ENCODE data around the gene MAD2L1BP.

MAD2L1BP gene

DNA sequence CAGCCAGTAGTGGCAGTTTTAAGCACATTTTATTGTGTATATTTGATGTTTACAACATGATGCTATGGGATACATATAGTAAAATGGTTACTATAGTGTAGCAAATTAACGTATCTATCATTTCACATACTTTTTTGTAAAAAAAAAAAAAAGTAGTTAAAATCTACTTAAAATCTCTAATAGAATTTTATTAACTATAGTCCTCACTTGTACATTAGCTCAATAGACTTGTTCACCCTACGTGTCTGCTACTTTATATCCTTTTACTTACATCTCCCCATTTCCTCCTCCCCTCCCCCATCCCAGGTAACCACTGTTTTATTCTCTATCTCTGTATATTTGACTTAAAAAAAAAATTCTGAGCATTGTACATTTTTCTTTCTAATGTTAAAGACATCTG is 29.6 kb upstream of the MAD2L1BP start:
- no peak for DNase-seq (ENCODE audit: low read depth)
- H3K4me3 ChIP-seq (ENCODE audit: low read depth, low read length) = no peak overlapping the region
- TF ChIP-seq POLR2A (IDR thresholded peaks at IDR 0.05; ENCODE audit: extremely low read depth, insufficient read length) = no peak
- no peak for TF ChIP-seq MYC (IDR thresholded peaks at IDR 0.05; ENCODE audit: low read depth, low read length)
- TF ChIP-seq, protein P1, sequence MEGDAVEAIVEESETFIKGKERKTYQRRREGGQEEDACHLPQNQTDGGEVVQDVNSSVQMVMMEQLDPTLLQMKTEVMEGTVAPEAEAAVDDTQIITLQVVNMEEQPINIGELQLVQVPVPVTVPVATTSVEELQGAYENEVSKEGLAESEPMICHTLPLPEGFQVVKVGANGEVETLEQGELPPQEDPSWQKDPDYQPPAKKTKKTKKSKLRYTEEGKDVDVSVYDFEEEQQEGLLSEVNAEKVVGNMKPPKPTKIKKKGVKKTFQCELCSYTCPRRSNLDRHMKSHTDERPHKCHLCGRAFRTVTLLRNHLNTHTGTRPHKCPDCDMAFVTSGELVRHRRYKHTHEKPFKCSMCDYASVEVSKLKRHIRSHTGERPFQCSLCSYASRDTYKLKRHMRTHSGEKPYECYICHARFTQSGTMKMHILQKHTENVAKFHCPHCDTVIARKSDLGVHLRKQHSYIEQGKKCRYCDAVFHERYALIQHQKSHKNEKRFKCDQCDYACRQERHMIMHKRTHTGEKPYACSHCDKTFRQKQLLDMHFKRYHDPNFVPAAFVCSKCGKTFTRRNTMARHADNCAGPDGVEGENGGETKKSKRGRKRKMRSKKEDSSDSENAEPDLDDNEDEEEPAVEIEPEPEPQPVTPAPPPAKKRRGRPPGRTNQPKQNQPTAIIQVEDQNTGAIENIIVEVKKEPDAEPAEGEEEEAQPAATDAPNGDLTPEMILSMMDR (IDR thresholded peaks at IDR 0.05; ENCODE audit: low read depth, low read length) = no peak
- TF ChIP-seq, protein P2, sequence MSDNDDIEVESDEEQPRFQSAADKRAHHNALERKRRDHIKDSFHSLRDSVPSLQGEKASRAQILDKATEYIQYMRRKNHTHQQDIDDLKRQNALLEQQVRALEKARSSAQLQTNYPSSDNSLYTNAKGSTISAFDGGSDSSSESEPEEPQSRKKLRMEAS (IDR thresholded peaks at IDR 0.05; ENCODE audit: low read depth, low read length) = no peak

DNA sequence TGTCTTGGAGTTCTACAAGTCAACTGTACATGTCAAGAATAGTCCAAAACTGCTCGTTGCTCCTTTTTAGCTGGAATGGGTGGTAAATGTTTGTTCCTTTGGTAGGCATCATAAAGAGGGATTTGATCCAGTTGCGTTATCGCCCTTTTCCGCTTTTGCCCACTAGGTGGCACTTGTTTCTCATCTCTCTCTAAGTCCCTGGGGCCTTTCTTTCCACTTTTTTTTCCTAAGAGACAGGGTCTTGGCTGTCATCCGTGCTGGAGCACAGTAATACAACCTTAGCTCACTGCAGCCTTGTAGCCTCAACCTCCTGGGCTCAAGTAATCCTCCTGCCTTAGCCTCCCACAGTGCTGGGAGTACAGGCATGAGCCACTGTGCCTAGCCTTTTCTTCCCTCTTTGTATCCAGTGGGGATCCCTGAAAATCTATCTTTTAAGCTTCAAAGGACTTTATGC is 27.3 kb upstream of the MAD2L1BP start:
- no peak overlapping the region for H3K4me3 ChIP-seq (ENCODE audit: low read depth, low read length)
- peak; percentile 79 for DNase-seq (ENCODE audit: low read depth)
- TF ChIP-seq POLR2A (IDR thresholded peaks at IDR 0.05; ENCODE audit: extremely low read depth, insufficient read length) = no peak
- no peak for TF ChIP-seq MYC (IDR thresholded peaks at IDR 0.05; ENCODE audit: low read depth, low read length)
- TF ChIP-seq, protein P1 (IDR thresholded peaks at IDR 0.05; ENCODE audit: low read depth, low read length) = peak; percentile 91
- TF ChIP-seq, protein P2 (IDR thresholded peaks at IDR 0.05; ENCODE audit: low read depth, low read length) = no peak

DNA sequence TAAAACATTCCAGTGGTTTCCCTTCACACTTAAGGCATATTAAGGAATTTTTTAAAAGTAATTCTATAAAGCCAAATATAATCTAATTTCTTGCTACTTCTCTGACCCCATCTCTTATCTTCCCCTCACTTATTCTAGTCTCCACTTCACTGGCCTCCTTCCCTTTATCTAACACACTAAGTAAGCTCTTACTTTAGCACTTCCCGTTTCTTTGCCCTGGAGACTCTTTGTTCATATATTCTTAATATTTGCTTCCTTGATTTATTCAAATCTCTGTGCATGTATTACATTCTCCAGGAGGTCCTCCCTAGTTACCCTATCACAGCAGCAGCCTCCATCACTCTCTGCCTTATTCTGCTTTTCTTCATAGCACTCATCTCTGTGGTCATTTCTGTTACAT is 26.8 kb upstream of the MAD2L1BP start:
- TF ChIP-seq POLR2A (IDR thresholded peaks at IDR 0.05; ENCODE audit: extremely low read depth, insufficient read length) = no peak
- no peak for TF ChIP-seq MYC (IDR thresholded peaks at IDR 0.05; ENCODE audit: low read depth, low read length)
- TF ChIP-seq, protein P2 (IDR thresholded peaks at IDR 0.05; ENCODE audit: low read depth, low read length) = no peak
- TF ChIP-seq, protein P1 (IDR thresholded peaks at IDR 0.05; ENCODE audit: low read depth, low read length) = no peak
- H3K4me3 ChIP-seq (ENCODE audit: low read depth, low read length) = no peak overlapping the region
- DNase-seq (ENCODE audit: low read depth) = no peak

DNA sequence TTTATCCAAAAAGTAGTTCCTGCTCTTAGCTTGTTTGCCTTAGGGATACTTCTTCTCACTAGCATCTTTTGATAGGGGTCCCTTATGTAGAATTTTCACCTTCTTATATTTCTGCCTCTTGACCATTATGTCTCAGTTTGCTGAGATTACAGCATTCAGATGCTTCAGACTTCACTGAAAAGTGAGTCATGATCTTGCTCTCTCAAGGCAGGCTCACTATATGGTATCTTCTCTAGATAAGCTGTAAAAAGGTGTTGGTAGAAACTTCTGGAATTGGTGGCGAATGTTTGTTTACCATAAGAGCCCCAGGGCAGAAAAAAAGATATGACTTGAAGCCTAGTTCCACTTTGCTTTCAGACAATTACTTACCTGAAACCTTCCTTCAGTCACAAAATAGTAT is 26.2 kb upstream of the MAD2L1BP start:
- TF ChIP-seq MYC (IDR thresholded peaks at IDR 0.05; ENCODE audit: low read depth, low read length) (no peak), POLR2A (IDR thresholded peaks at IDR 0.05; ENCODE audit: extremely low read depth, insufficient read length) (no peak)
- TF ChIP-seq, protein P1 (IDR thresholded peaks at IDR 0.05; ENCODE audit: low read depth, low read length) = no peak
- TF ChIP-seq, protein P2 (IDR thresholded peaks at IDR 0.05; ENCODE audit: low read depth, low read length) = no peak
- H3K4me3 ChIP-seq (ENCODE audit: low read depth, low read length) = no peak overlapping the region
- DNase-seq (ENCODE audit: low read depth) = no peak

DNA sequence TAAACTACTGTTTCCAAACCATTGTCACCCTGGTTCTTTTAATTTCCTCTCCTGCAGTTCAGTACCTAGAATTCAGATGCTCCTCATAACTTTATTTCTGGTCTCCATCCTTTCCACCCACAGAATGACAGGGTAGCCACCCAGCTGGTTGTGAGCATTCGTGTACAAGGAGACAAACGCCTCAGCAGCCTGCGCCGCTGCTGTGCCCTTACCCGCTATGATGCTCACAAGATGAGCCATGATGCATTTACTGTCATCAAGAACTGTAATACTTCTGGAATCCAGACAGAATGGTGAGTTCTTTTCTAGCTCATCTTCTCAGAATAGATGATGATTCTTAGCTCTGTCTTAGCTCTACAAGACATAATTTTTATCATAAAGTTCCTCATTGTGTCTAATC is 25.2 kb upstream of the MAD2L1BP start:
- H3K4me3 ChIP-seq (ENCODE audit: low read depth, low read length) = no peak overlapping the region
- DNase-seq (ENCODE audit: low read depth) = no peak
- TF ChIP-seq MYC (IDR thresholded peaks at IDR 0.05; ENCODE audit: low read depth, low read length) (no peak), POLR2A (IDR thresholded peaks at IDR 0.05; ENCODE audit: extremely low read depth, insufficient read length) (no peak)
- TF ChIP-seq, protein P2 (IDR thresholded peaks at IDR 0.05; ENCODE audit: low read depth, low read length) = no peak
- TF ChIP-seq, protein P1 (IDR thresholded peaks at IDR 0.05; ENCODE audit: low read depth, low read length) = no peak

Measured in NB4 (cell line).